Measurements from ENCODE around the gene SERPINB3. TPM values are rescaled to one million over a fixed set of nuclear protein-coding genes. Genes with fewer than 3 reads are reported as not detected.
A peak's percentile ranks its signal among the peaks of the same experiment; 100 is the strongest.

The SERPINB3 gene
- total and polyA plus RNA-seq, 2 of the 8 experiments (the other 6 are each of a cell fraction or from before 2014, with no cell fraction given), result 0.17 to 0.18 TPM

GRCh38 chr18:63664571-63664970 is 2.9 kb upstream of the SERPINB3 start:
- H2BK120ac ChIP-seq (replicated peaks; ENCODE audit: low read depth, low read length), result no peak overlapping the region
- no peak overlapping the region for H2BK20ac ChIP-seq (ENCODE audit: low read length)
- WGBS, 2 experiments (ENCODE audit: extremely low coverage in 1 of 2, insufficient coverage in 1 of 2, insufficient read length in 1 of 2, insufficient replicate concordance in 2 of 2, low coverage in 1 of 2, low lambda C conversion rate in 2 of 2, missing lambda C conversion rate in 1 of 2), result 100% methylated on average over 1 of the region's 1 CpG; no CpG with 5 or more reads in 1 of the 2 experiments
- TF ChIP-seq, protein P1, sequence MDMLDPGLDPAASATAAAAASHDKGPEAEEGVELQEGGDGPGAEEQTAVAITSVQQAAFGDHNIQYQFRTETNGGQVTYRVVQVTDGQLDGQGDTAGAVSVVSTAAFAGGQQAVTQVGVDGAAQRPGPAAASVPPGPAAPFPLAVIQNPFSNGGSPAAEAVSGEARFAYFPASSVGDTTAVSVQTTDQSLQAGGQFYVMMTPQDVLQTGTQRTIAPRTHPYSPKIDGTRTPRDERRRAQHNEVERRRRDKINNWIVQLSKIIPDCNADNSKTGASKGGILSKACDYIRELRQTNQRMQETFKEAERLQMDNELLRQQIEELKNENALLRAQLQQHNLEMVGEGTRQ (IDR thresholded peaks at IDR 0.05; ENCODE audit: low read length), result no peak
- TF ChIP-seq SIX5 (IDR thresholded peaks at IDR 0.05; ENCODE audit: low read depth, low read length) (no peak), CBX8 (IDR thresholded peaks at IDR 0.05; ENCODE audit: borderline replicate concordance, low read depth, low read length) (no peak), KDM5A (IDR thresholded peaks at IDR 0.05; ENCODE audit: low read length) (no peak), RBBP5 (IDR thresholded peaks at IDR 0.05; ENCODE audit: borderline replicate concordance, low read depth, low read length) (no peak), CHD2 (IDR thresholded peaks at IDR 0.05; ENCODE audit: low read length) (no peak), RFX5 (IDR thresholded peaks at IDR 0.05; ENCODE audit: borderline replicate concordance, low read depth, low read length) (no peak), RAD21 (IDR thresholded peaks at IDR 0.05 in 1 of 2, conservative IDR thresholded peaks at IDR 0.05 in 1 of 2; ENCODE audit: low read depth in 2 of 2, low read length in 2 of 2) (no peak), BCL11A (IDR thresholded peaks at IDR 0.05; ENCODE audit: low read depth in 2 of 2, low read length in 2 of 2) (no peak), KDM4A (IDR thresholded peaks at IDR 0.05; ENCODE audit: low read depth, low read length, severe bottlenecking) (no peak), POLR2AphosphoS5 (IDR thresholded peaks at IDR 0.05; ENCODE audit: low read depth, low read length) (no peak)
- no peak overlapping the region for H4K91ac ChIP-seq (replicated peaks; ENCODE audit: insufficient read length, low read length)
- no peak overlapping the region for H3K14ac ChIP-seq (ENCODE audit: insufficient read length)
- H3K79me2 ChIP-seq (ENCODE audit: control insufficient read depth in 1 of 2, insufficient read depth in 2 of 2, low read length in 2 of 2), result no peaks in the 10 kb centered on the region
- DNase-seq (ENCODE audit: low read depth in 1 of 2, low spot score in 2 of 2), result no peak
- peak; percentile 28 for FAIRE-seq
- H3K27ac ChIP-seq (ENCODE audit: low read depth, low read length), result no peak overlapping the region
- H3K23me2 ChIP-seq (ENCODE audit: low read depth, low read length), result no peaks in the 10 kb centered on the region
- CTCF ChIA-PET (ENCODE audit: partially characterized antibody), result interaction anchor here (1.4 kb wide), 1 partner anchor 13 kb away, joined by 5 read pairs; no protein-coding TSS in a partner anchor
- H3K4me2 ChIP-seq (ENCODE audit: insufficient read depth in 1 of 2, low read depth in 2 of 2, low read length in 2 of 2), result no peak overlapping the region
- H2AFZ ChIP-seq (ENCODE audit: low read length), result no peak overlapping the region
- no peaks in the 10 kb centered on the region for H4K20me1 ChIP-seq (replicated peaks in 1 of 2; ENCODE audit: control insufficient read depth in 1 of 2, insufficient read depth in 2 of 2, low read length in 2 of 2)
- peaks cover 2 to 4% of the 10 kb centered on the region in 2 experiments; a peak in 1 of 4 replicates for H3K9me3 ChIP-seq (ENCODE audit: insufficient read depth in 2 of 2, low read depth in 1 of 2, low read length in 1 of 2)
- H3K4me3 ChIP-seq (ENCODE audit: extremely low read depth in 1 of 4, insufficient read depth in 2 of 4, low read depth in 3 of 4, low read length in 4 of 4), result no peak overlapping the region
- H4K5ac ChIP-seq (ENCODE audit: insufficient read length, low read depth, low read length), result no peak overlapping the region
- H3K4me1 ChIP-seq (replicated peaks in 1 of 4; ENCODE audit: control insufficient read depth in 3 of 4, insufficient read depth in 4 of 4, low read length in 3 of 4), result no peaks in the 10 kb centered on the region
- H4K8ac ChIP-seq (ENCODE audit: extremely low read depth, insufficient read depth, low read length), result no peak overlapping the region
- H3K18ac ChIP-seq (ENCODE audit: extremely low read depth, low read length), result no peak overlapping the region
- H2BK15ac ChIP-seq (ENCODE audit: low read length), result no peak overlapping the region
- POLR2A ChIA-PET (ENCODE audit: partially characterized antibody), result no interaction called here
- no peak overlapping the region for H2BK5ac ChIP-seq (ENCODE audit: low read depth, low read length)
- H3K4ac ChIP-seq (replicated peaks; ENCODE audit: insufficient read length, low read depth, low read length), result no peak overlapping the region
- H3K27me3 ChIP-seq (replicated peaks in 1 of 4; ENCODE audit: control insufficient read depth in 3 of 4, extremely low read depth in 1 of 4, insufficient read depth in 3 of 4, low read length in 3 of 4), result no peaks in the 10 kb centered on the region
- no peak overlapping the region for H3K23ac ChIP-seq (ENCODE audit: insufficient read length)
- H3K79me1 ChIP-seq (ENCODE audit: low read depth, low read length), result no peaks in the 10 kb centered on the region
- H2AK5ac ChIP-seq (ENCODE audit: low read depth, low read length), result no peak overlapping the region
- no peaks in the 10 kb centered on the region for H3K36me3 ChIP-seq (ENCODE audit: control insufficient read depth in 2 of 4, insufficient read depth in 4 of 4, low read length in 3 of 4)
- no peak overlapping the region for H3K9ac ChIP-seq (replicated peaks in 1 of 4; ENCODE audit: extremely low read depth in 1 of 4, low read depth in 3 of 4, low read length in 3 of 4)
- H3K56ac ChIP-seq (replicated peaks; ENCODE audit: insufficient read length, low read depth, low read length), result no peak overlapping the region
- no peak overlapping the region for H2BK12ac ChIP-seq (ENCODE audit: low read depth, low read length)
